Measurements from ENCODE around the gene NLGN1.
"Not testable (repeated sequence)": the region's sequence is repeated elsewhere in the genome, so short reads cannot be mapped to it uniquely, and the experiment has no call there.

NLGN1 gene

DNA sequence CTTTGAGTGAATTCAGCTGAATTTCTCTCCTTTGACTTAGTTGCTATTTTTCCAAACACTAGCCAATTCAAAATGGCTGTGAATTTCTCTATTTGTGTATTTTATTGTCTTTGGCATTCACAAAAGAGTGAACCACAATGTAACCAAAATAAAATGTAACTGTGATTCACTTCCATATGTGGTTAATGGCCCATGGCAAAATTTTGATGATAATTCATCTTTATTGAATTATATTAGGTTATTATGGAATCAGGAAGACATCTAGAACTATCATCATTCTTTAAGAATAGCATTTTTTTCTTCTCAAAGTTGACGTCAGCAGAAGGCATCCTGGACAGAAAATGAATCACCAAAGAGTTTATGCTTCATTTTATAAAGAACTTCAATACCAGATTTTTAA, 756.3 kb downstream of the NLGN1 start:
- no peak for DNase-seq

GRCh38 chr3:174156200-174156599, 758.7 kb downstream of the NLGN1 start:
- DNase-seq = no peak

DNA sequence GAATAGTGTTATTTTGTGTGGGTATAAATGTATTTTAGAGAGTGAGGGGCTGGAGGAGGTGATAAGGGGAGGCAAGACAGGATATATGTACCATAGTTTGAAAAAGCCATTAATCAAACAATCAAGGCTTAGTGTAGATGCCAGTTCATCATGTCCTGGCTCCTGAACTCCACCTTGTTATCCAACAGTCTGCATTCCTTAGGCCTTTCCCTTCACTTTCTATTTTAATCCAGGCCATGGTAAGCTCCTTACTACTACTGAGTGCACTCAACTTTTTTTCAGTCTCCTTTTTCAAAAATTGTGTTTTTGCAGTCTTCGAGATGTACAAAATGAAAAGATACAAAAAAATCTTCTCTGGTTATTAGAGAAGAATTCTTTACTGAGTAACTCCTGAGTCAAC, 761.1 kb downstream of the NLGN1 start:
- no peak for DNase-seq

DNA sequence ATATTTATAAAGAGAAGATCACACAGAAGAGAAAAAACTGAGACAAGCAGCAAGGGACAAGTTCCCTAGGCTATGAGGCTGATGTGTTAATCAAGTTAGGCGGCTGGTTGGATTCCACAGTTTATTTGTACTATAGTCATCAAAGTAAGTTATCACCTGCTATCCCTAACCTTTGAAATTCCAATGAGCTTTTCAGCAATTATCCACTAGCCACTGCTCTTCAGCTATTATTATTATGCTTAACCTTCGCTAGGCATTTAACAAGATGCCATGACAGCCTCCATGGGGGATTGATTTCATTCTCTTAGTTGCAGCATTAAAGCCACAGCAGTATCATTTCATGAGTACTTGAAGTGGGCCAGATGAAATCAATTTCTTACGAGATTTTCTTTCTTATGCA, 762.1 kb downstream of the NLGN1 start:
- DNase-seq = no peak

DNA sequence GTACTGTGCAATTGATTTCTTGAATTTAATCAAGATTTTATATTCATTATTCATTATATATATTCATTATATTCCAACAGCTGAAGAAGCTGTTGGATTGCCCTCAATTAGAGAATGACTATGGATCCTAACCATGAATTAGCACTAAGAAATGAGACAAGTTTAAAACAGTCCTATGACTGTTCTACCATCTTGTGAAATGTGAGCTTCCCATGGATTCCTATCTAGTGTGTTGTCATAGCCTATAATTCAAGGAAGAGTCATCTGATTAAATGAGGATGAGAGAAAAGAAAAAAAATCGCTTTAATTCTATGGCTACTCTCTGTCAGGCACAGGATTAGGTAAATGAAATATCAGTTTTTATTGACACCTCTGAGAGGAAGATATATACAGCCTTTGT, 765.0 kb downstream of the NLGN1 start:
- DNase-seq = no peak

- no peak for DNase-seq
These were observed 770.5 kb downstream of the NLGN1 start for GRCh38 chr3:174168026-174168425.

GRCh38 chr3:174168538-174169254, 771.2 kb downstream of the NLGN1 start:
- no peak for DNase-seq

GRCh38 chr3:174169736-174170135, 772.2 kb downstream of the NLGN1 start:
- no peak for DNase-seq

GRCh38 chr3:174170248-174170647, 772.7 kb downstream of the NLGN1 start:
- DNase-seq = no peak

- no peak for DNase-seq
These were observed 788.9 kb downstream of the NLGN1 start for GRCh38 chr3:174186377-174186989.

GRCh38 chr3:174191380-174191779, 793.8 kb downstream of the NLGN1 start:
- no peak for DNase-seq

DNA sequence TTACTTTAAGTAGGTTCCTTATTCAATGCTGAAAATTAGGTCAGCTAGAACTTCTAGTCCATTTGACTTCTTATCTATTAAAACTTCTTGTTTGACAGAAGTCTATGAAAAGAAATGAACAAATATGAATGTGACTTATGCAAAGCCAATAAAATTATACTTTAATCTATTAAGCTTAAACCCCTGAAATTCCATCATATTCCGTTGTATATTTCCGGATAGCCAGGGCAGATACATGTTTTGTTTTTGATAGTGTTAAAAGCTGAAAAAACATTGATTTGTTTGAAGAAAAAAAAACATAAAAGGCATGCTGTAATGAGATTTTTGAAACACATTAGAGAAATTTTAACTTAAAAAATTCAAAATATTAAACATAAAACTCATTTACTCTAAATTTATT, 794.4 kb downstream of the NLGN1 start:
- DNase-seq = no peak

GRCh38 chr3:174192471-174192870, 794.9 kb downstream of the NLGN1 start:
- DNase-seq = no peak

GRCh38 chr3:174193604-174194003, 796.1 kb downstream of the NLGN1 start:
- DNase-seq = no peak

DNA sequence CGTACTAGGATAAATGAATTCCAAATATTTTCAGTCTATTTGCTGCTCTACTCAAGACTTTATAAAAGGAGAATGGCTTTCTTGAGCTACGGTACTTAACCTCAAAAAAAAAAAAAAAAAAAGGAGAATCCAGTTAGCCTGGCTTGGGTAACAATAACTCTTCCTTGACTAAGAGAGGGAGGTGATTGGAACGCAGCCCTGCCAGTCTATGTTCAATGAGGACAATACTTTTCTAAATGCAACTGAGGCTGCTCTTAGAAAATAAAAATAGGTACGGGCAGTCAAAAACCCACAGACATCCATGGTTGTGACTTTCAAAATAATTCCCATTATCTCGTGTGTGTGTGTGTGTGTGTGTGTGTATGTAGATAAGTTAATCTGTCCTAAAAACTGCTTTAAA, 799.9 kb downstream of the NLGN1 start:
- DNase-seq = no peak

GRCh38 chr3:174198199-174198598, 800.7 kb downstream of the NLGN1 start:
- no peak for DNase-seq

DNA sequence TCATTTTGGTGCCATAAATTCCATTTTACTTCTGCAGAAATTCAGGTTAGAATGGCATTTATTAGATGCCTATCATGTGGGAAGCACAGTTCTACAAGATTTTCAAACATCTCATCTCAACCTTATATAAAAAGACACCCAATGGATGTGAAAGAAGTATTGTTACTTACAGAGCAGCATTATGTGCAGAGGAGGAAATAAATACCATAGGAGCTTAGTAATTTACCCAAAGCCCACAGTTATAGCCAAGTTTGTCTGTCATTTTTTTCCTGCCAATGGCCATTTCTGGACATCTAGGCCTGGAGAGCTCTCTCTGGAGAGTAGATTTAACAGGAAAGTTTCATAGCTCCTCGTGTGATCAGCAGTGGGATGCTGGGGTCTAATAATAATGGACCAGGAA, 802.2 kb downstream of the NLGN1 start:
- no peak for DNase-seq

DNA sequence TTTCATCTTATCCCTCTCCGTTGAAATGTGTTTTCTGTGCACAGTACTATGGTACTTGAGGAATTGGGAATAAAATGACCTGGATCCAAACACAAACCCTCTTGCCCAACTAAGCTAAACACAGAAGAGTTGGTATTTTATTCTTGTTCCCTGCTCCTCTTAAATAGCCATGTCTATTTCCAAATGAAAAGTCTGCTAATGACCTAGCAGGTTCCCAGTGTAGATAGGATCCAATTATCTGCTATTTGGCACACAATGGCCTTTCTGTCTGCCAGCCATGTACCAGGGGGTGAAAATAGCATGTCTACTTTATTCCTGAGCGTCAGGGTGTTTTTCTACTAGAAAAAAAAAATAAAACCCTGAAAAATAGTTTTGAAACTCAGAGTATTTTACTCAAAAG, 804.6 kb downstream of the NLGN1 start:
- no peak for DNase-seq

- DNase-seq = no peak
These were observed 805.0 kb downstream of the NLGN1 start for GRCh38 chr3:174202561-174202960.

DNA sequence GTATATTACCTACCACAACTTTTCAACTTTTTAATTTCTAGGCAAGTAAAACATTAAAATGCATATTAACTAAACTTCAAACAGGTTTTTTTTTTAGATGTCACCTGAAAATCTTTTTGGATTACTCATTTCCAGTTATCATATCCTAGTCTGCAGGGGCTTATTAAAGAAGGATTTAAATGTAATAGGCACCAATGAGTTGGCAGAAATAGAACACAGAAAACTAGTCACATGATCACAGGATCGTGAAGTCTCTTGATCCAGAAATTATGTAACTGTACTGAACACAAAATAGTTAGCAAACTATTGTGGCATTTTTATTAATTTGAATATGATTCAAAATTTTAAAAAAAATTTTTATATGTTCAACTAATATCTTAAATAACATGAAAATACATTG, 807.2 kb downstream of the NLGN1 start:
- no peak for DNase-seq

DNA sequence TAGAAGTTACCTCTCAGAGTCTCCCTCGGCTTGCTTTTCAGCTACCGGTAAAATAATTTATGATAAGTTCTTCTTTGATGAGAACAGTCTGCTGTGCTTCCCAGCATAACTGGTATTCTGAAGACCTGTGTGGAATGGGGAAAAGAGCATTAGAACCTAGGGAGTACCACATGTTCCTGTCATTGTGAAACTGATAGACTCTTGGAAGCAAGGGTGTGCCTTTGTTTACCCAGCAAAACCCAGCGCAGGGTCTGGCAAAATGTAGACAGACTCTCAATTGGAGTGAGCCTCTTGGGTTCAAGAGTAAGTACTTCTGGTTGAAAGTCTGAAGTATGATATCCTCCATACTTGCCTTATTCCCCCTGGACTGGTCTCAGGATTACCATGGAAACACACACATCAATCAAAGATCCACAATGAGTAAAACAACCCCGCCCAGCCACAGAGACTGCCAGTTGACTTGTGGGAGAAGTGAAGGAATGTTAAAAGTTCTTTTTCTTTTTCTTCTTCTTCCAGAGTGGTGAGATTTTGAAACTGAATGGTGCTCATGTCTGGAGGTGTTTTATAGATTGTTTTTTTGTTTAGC, 809.2 kb downstream of the NLGN1 start:
- no peak for DNase-seq

DNA sequence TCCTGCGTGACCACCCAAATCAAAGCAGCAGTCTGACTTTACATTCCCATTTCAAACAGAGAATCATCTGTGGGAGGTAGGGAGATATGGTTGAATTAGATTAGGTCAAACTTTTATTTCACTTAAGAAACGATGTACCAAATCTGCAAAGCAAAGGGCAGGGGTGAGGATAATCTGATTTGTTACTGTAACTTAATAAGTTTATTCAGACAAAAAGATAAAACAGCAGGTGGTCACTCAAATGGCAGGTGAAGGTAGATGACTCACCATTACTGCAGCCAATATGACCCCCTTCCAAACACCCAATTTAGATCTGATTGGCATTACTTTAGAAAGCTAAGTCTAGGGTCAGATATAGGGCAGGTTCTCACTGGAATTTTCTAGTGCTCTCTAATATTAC, 810.6 kb downstream of the NLGN1 start:
- no peak for DNase-seq

- DNase-seq = not testable (repeated sequence)
These were observed 814.4 kb downstream of the NLGN1 start for GRCh38 chr3:174211896-174212295.
